ENCODE measurements around the gene NAV2. TPM values are rescaled to one million over a fixed set of nuclear protein-coding genes. Genes with fewer than 3 reads are reported as not detected.

The NAV2 gene
- total RNA-seq, 1 experiment from 2014 or later: 2.1 TPM

GRCh38 chr11:19974886-19975285 lies 262.2 kb downstream of the NAV2 start:
- no TSS peak for BruUV-seq (replicated peaks)
- intact Hi-C loops (cut with micrococcal nuclease): no loop called here
- TF ChIP-seq SP1 (IDR thresholded peaks at IDR 0.05; ENCODE audit: low read depth): no peak
- no peak for TF ChIP-seq ATF3 (IDR thresholded peaks at IDR 0.05)
- no peak for TF ChIP-seq SIN3A (IDR thresholded peaks at IDR 0.05; ENCODE audit: low read depth)
- TF ChIP-seq REST (IDR thresholded peaks at IDR 0.05; ENCODE audit: low read depth): no peak
- H3K4me3 ChIP-seq (replicated peaks in 1 of 2; ENCODE audit: low read depth in 1 of 2, low read length in 2 of 2): no peak overlapping the region
- ChIA-PET CTCF (no interaction called here), RAD21 (ENCODE audit: low non-redundant PET in 1 of 2, low total read pairs in 2 of 2, uncharacterized antibody in 2 of 2, unreplicated experiment in 2 of 2) (no interaction called here), POLR2A (no interaction called here)
- no peak overlapping the region for H3K27ac ChIP-seq (ENCODE audit: low read depth, low read length)
- H3K79me2 ChIP-seq (ENCODE audit: insufficient read depth, low read length): no peaks in the 10 kb centered on the region
- H3K9me2 ChIP-seq (ENCODE audit: insufficient read depth): no peaks in the 10 kb centered on the region
- no peak overlapping the region for H2AFZ ChIP-seq (ENCODE audit: low read depth, low read length, poor library complexity, severe bottlenecking)
- peaks cover 5 to 16% of the 10 kb centered on the region in 2 experiments; a peak in 3 of 4 replicates for H3K4me1 ChIP-seq (ENCODE audit: control insufficient read depth in 1 of 2, insufficient read depth in 2 of 2, low read length in 2 of 2)
- H3K9ac ChIP-seq (ENCODE audit: low read length): no peak overlapping the region
- DNase-seq (ENCODE audit: low read depth, low spot score): no peak
- H3K27me3 ChIP-seq (ENCODE audit: insufficient read depth, low read length): no peaks in the 10 kb centered on the region; the same call in 1 of the 2 replicates
- no peaks in the 10 kb centered on the region for H4K20me1 ChIP-seq (ENCODE audit: insufficient read depth)
- H3K9me3 ChIP-seq (ENCODE audit: control insufficient read depth in 1 of 2, insufficient read depth in 1 of 2, low read depth in 1 of 2, low read length in 2 of 2): no peaks in the 10 kb centered on the region
- H3K36me3 ChIP-seq (ENCODE audit: control insufficient read depth in 1 of 2, insufficient read depth in 2 of 2, low read length in 2 of 2): no peaks in the 10 kb centered on the region
- no peak overlapping the region for H3K4me2 ChIP-seq (ENCODE audit: low read length)
- ATAC-seq: no peak

GRCh38 chr11:19975414-19975990 lies 262.9 kb downstream of the NAV2 start:
- no peak overlapping the region for H3K4me3 ChIP-seq (replicated peaks in 1 of 2; ENCODE audit: low read depth in 1 of 2, low read length in 2 of 2)
- H2AFZ ChIP-seq (ENCODE audit: low read depth, low read length, poor library complexity, severe bottlenecking): no peak overlapping the region
- no peaks in the 10 kb centered on the region for H3K9me3 ChIP-seq (ENCODE audit: control insufficient read depth in 1 of 2, insufficient read depth in 1 of 2, low read depth in 1 of 2, low read length in 2 of 2)
- no peak overlapping the region for H3K9ac ChIP-seq (ENCODE audit: low read length)
- no peak overlapping the region for H3K27ac ChIP-seq (ENCODE audit: low read depth, low read length)
- CTCF ChIA-PET: no interaction called here
- no peaks in the 10 kb centered on the region for H3K9me2 ChIP-seq (ENCODE audit: insufficient read depth)
- no peak for ATAC-seq
- H3K4me2 ChIP-seq (ENCODE audit: low read length): no peak overlapping the region
- POLR2A ChIA-PET: no interaction called here
- no peaks in the 10 kb centered on the region; the same call in 1 of the 2 replicates for H3K27me3 ChIP-seq (ENCODE audit: insufficient read depth, low read length)
- RAD21 ChIA-PET (ENCODE audit: low non-redundant PET in 1 of 2, low total read pairs in 2 of 2, uncharacterized antibody in 2 of 2, unreplicated experiment in 2 of 2): no interaction called here
- intact Hi-C loops (cut with micrococcal nuclease): no loop called here
- peaks cover 5 to 16% of the 10 kb centered on the region in 2 experiments; a peak in 3 of 4 replicates for H3K4me1 ChIP-seq (ENCODE audit: control insufficient read depth in 1 of 2, insufficient read depth in 2 of 2, low read length in 2 of 2)
- no peak for DNase-seq (ENCODE audit: low read depth, low spot score)
- no peaks in the 10 kb centered on the region for H3K36me3 ChIP-seq (ENCODE audit: control insufficient read depth in 1 of 2, insufficient read depth in 2 of 2, low read length in 2 of 2)
- BruUV-seq (replicated peaks): no TSS peak
- H4K20me1 ChIP-seq (ENCODE audit: insufficient read depth): no peaks in the 10 kb centered on the region
- no peaks in the 10 kb centered on the region for H3K79me2 ChIP-seq (ENCODE audit: insufficient read depth, low read length)
- TF ChIP-seq RAD21 (IDR thresholded peaks at IDR 0.05; ENCODE audit: low read depth) (no peak), EGR1 (IDR thresholded peaks at IDR 0.05; ENCODE audit: low read depth) (no peak), CTCF (IDR thresholded peaks at IDR 0.05 in 2 of 3, conservative IDR thresholded peaks at IDR 0.05 in 1 of 3; ENCODE audit: borderline replicate concordance in 1 of 3, insufficient read depth in 1 of 3, low read depth in 2 of 3, low read length in 2 of 3) (no peak), ELF1 (IDR thresholded peaks at IDR 0.05; ENCODE audit: borderline replicate concordance, low read depth) (no peak), SP1 (IDR thresholded peaks at IDR 0.05; ENCODE audit: low read depth) (no peak), SIN3A (IDR thresholded peaks at IDR 0.05; ENCODE audit: low read depth) (no peak), POLR2AphosphoS5 (IDR thresholded peaks at IDR 0.05; ENCODE audit: low read depth, low read length) (no peak), POLR2A (IDR thresholded peaks at IDR 0.05; ENCODE audit: borderline replicate concordance, extremely low read depth, insufficient read depth, insufficient read length) (no peak), SRF (IDR thresholded peaks at IDR 0.05; ENCODE audit: low read depth) (no peak), MAX (IDR thresholded peaks at IDR 0.05) (no peak), EZH2 (IDR thresholded peaks at IDR 0.05) (no peak), EZH2phosphoT487 (IDR thresholded peaks at IDR 0.05; ENCODE audit: borderline replicate concordance) (no peak), CEBPB (IDR thresholded peaks at IDR 0.05; ENCODE audit: low read depth) (no peak), YY1 (IDR thresholded peaks at IDR 0.05; ENCODE audit: extremely low read depth, insufficient replicate concordance, low read depth, low read length) (no peak)

All from HCT116 (cell line).